HepG2 (cell line): ENCODE data around the gene LDAF1. TPM values are rescaled to one million over a fixed set of nuclear protein-coding genes. Genes with fewer than 3 reads are reported as not detected.
A peak's percentile ranks its signal among the peaks of the same experiment; 100 is the strongest.

Source experiments
- BHLHE40 ChIP-seq: IDR thresholded peaks from 2 replicates; pipeline ENCODE4 v1.6.1; 2011; ENCODE audit warnings: low read length, improper control_type of control experiment
- CREB1 ChIP-seq, 2 experiments: fragments of 450-650 bp in 1 of 2; IDR thresholded peaks; 2 replicates each; pipeline ENCODE4 v1.6.1; 2016 to 2017; ENCODE audit warnings: control low read depth in 1 of 2, mild to moderate bottlenecking in 1 of 2, missing compliant biosample characterization in 1 of 2, missing genetic modification characterization in 1 of 2
- DMAP1 ChIP-seq: IDR thresholded peaks from 2 replicates; pipeline ENCODE4 v1.6.1; 2016
- ELF3 ChIP-seq: IDR thresholded peaks from 2 replicates; pipeline ENCODE4 v1.6.1; 2016; ENCODE audit warnings: missing genetic modification reagents, missing compliant biosample characterization
- FOSL2 ChIP-seq: sonication (generic); formaldehyde crosslinking; IDR thresholded peaks from 2 replicates; pipeline ENCODE4 v1.4.0; 2020; ENCODE audit warnings: missing genetic modification reagents
- FOXA3 ChIP-seq: IDR thresholded peaks from 2 replicates; pipeline ENCODE4 v1.6.1; 2016; ENCODE audit warnings: missing genetic modification reagents, missing compliant biosample characterization
- FOXP1 ChIP-seq, 2 experiments: fragments of 450-650 bp in 1 of 2; IDR thresholded peaks; 2 replicates each; pipeline ENCODE4 v1.6.1; 2017 to 2018; ENCODE audit warnings: antibody characterized with exemption in 1 of 2
- KLF6 ChIP-seq: IDR thresholded peaks from 2 replicates; pipeline ENCODE4 v1.8.0; 2016; ENCODE audit warnings: missing biosample characterization, missing genetic modification reagents
- MED13 ChIP-seq: sonication (generic); formaldehyde crosslinking; IDR thresholded peaks from 2 replicates; pipeline ENCODE4 v1.5.0; 2020; ENCODE audit warnings: missing genetic modification reagents
- PAXIP1 ChIP-seq: sonication (generic); formaldehyde crosslinking; conservative IDR thresholded peaks from 2 replicates; pipeline ENCODE4 v1.4.0; 2020; ENCODE audit warnings: mild to moderate bottlenecking, missing genetic modification reagents, moderate library complexity
- RFX5 ChIP-seq: IDR thresholded peaks from 2 replicates; pipeline ENCODE4 v1.6.1; 2011; ENCODE audit warnings: low read depth, low read length, improper control_type of control experiment
- ZHX2 ChIP-seq, 2 experiments: sonication (generic) in 1 of 2; formaldehyde crosslinking in 1 of 2; IDR thresholded peaks; 2 replicates each; pipeline versions ENCODE4 v1.6.1 to v1.9.0; 2014 to 2022; ENCODE audit warnings: antibody characterized with exemption in 1 of 2, borderline replicate concordance in 1 of 2, inconsistent platforms in 1 of 2, low read depth in 1 of 2, missing genetic modification reagents in 1 of 2
- ZNF124 ChIP-seq: sonication (generic); formaldehyde crosslinking; IDR thresholded peaks from 2 replicates; pipeline ENCODE4 v1.4.0; 2020; ENCODE audit warnings: missing genetic modification reagents
- ZNF33A ChIP-seq: sonication (generic); formaldehyde crosslinking; IDR thresholded peaks from 2 replicates; pipeline ENCODE4 v1.5.1; 2020; ENCODE audit warnings: missing genetic modification reagents, mild to moderate bottlenecking, moderate library complexity, borderline replicate concordance
- ZNF557 ChIP-seq: sonication (generic); formaldehyde crosslinking; IDR thresholded peaks from 2 replicates; pipeline ENCODE4 v1.4.0; 2020; ENCODE audit warnings: missing genetic modification reagents
- ZNF670 ChIP-seq: sonication (generic); formaldehyde crosslinking; IDR thresholded peaks from 2 replicates; pipeline ENCODE4 v1.8.0; 2022; ENCODE audit warnings: mild to moderate bottlenecking, missing genetic modification reagents, borderline replicate concordance
- ZNF710 ChIP-seq: sonication (generic); formaldehyde crosslinking; IDR thresholded peaks from 2 replicates; pipeline ENCODE4 v1.5.0; 2020; ENCODE audit warnings: mild to moderate bottlenecking, missing genetic modification reagents, borderline replicate concordance
- ZNF780A ChIP-seq: sonication (generic); formaldehyde crosslinking; IDR thresholded peaks from 2 replicates; pipeline ENCODE4 v1.8.0; 2022; ENCODE audit warnings: mild to moderate bottlenecking, missing genetic modification reagents, moderate library complexity
- ZSCAN31 ChIP-seq: sonication (generic); formaldehyde crosslinking; IDR thresholded peaks from 2 replicates; pipeline ENCODE4 v1.5.0; 2020; ENCODE audit warnings: low read depth, mild to moderate bottlenecking, missing genetic modification reagents
- polyA plus RNA-seq, 8 experiments: library from polyadenylated mRNA; depleted of rRNA in 3 of 8; stranded (reverse) in 7 of 8; unstranded in 1 of 8; fragments of >200 nt; fragmentation: Illumina TruSeq in 4 of 8; extraction: Trizol in 4 of 8; gene quantifications; 2 replicates each; pipeline versions ENCODE4 v1.2.1 to v1.2.3, GENCODE V29; 2011 to 2016; ENCODE audit warnings: low read depth in 4 of 8, missing spikeins in 1 of 8, mixed read lengths in 1 of 8; ENCODE audit not compliant: insufficient read depth in 1 of 8
- total RNA-seq, 5 experiments: library from RNA; depleted of rRNA; stranded (reverse); fragments of >200 nt; fragmentation: Illumina TruSeq; extraction: Trizol; gene quantifications; 2 replicates each; pipeline ENCODE4 v1.2.3, GENCODE V29; 2016; ENCODE audit warnings: low read depth in 1 of 5

LDAF1 gene
- total and polyA plus RNA-seq, 2 of the 13 experiments (the other 11 are each of a cell fraction or from before 2014, with no cell fraction given) = 6.3 to 7.5 TPM

GRCh38 chr16:21186326-21186691, 27.8 kb downstream of the LDAF1 start (continued):
- TF ChIP-seq ZNF780A (CRISPR knock-in tag) = no peak
- peak; percentile 22; the same call in 1 of the 2 replicates for TF ChIP-seq BHLHE40
- 0 out of 2 replicates have a peak, but pooled peaks have one; percentile 10 for TF ChIP-seq MED13
- peak; percentile 94 for TF ChIP-seq FOSL2 (CRISPR knock-in tag)
- peak; percentile 89 for TF ChIP-seq ELF3 (CRISPR knock-in tag)
- TF ChIP-seq FOXA3 (CRISPR knock-in tag) = peak; percentile 73
- TF ChIP-seq PAXIP1 (CRISPR knock-in tag) = peak; percentile 82
- TF ChIP-seq RFX5 = peak; percentile 80
- no peak; the same call in 1 of the 2 replicates for TF ChIP-seq ZNF33A (CRISPR knock-in tag)
- TF ChIP-seq ZNF124 (CRISPR knock-in tag) = no peak
- 0 out of 2 replicates have a peak, but pooled peaks have one; percentile 48 for TF ChIP-seq ZHX2 (IDR thresholded peaks at IDR 0.05; ENCODE audit: low read depth)
- TF ChIP-seq ZHX2 (CRISPR knock-in tag; IDR thresholded peaks at IDR 0.05; ENCODE audit: borderline replicate concordance) = no peak
- TF ChIP-seq DMAP1 (CRISPR knock-in tag) = no peak
- no peak for TF ChIP-seq ZSCAN31 (CRISPR knock-in tag)
- TF ChIP-seq KLF6 (CRISPR knock-in tag) = no peak
- no peak for TF ChIP-seq ZNF710 (CRISPR knock-in tag)
- 0 out of 2 replicates have a peak, but pooled peaks have one; percentile 30 for TF ChIP-seq ZNF670 (CRISPR knock-in tag)
- peak; percentile 47; the same call in 1 of the 2 replicates for TF ChIP-seq FOXP1 (IDR thresholded peaks at IDR 0.05)
- peak; percentile 68; the same call in 1 of the 2 replicates for TF ChIP-seq FOXP1 (CRISPR knock-in tag; IDR thresholded peaks at IDR 0.05)
- TF ChIP-seq ZNF557 (CRISPR knock-in tag) = 0 out of 2 replicates have a peak, but pooled peaks have one; percentile 52
- TF ChIP-seq CREB1 (IDR thresholded peaks at IDR 0.05) = no peak
- TF ChIP-seq CREB1 (CRISPR knock-in tag; IDR thresholded peaks at IDR 0.05) = peak; percentile 71; the same call in 1 of the 2 replicates
